Left forelimb (tissue), 1 donor: ENCODE data around the gene MOB2.

Source experiments
- DNase-seq: peaks from one replicate; pipeline ENCODE4 v3.0.0-alpha.2; 2018; ENCODE audit warnings: low spot score

MOB2 gene

DNA sequence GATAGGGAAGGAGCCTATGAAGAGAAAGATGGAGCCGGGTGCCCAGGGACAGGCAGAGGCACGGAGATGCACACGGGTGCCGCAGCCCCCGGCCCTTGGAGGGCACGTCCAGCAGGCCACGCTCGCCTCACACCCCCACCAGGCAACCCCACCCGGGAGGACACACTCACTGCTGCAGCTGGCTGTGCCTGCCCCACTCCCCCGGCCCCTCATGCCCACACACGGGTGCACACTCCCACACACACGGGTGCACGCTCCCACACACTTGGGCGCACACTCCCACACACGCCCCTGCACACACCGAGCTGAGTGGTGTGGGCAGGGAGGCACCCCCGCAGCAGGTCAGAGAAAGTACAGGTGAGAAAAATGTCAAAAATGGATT, 1.1 kb downstream of the MOB2 start:
- DNase-seq: no peak

DNA sequence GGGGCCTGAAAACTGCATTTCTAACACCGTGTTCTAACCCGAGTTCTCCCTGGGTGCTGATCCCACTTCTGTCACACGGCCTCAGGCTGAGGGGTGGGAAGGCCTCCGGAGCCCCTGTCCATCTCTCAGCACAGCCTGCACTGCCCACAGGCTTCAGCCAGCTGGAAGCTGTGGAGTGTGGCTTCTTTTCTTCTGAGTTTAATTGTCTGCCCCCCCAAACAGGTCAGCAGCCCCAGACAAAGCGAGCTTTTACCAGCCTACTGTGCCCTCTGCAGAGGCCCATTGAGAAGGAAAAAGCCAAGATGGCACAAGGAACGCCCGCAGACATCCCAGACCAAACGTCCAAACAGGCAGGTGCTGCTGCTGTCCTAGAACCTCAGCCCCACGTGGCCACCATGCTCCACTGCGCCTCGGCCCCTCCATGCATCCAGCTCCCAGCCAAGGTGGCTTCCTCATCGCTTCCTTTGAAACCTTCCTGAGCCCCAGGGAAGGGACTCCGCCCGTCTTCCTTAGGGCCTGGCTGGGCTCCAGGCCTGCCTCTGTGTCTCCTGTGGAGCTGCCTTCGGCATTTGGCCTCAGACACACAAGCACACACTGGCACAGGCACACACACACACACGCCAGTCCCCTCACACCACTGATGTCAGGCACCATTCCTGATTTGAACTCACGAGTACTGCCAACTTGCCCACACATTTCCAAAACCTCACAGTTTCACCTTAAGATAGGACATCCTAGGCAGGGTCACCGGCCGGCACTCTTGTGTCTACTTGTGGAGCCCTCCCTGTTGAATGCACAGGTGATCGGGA, 1.7 kb downstream of the MOB2 start:
- DNase-seq: no peak

DNA sequence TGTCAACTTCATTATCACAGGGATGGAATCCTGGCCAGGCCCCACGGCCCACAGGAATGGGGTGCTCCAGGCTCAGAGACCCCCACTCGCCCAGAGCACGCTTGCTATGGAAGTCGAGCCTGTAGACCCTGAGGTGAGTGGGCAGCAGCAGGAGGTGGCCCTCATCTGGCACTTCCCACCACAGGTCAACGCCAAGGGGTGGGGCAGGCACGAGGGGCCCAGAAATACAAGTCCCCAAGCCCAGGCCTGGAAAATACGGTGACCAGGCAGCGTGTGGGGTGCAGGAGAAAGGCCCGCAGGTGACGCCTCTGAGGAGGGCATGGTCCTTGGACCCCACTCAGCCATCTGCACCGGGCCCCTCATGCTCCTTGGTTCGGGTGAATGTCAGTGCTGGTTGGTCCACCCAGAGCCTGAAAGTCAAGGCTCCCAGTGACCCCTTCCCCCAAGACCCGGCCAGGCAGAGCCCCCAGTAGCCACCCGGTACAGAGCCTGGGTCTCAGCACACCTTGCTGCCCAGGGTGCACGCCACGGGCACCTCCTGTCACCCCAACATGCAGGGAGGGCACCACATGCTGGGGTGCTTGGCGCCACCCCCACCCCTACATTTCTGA, 2.4 kb downstream of the MOB2 start:
- no peak for DNase-seq

DNA sequence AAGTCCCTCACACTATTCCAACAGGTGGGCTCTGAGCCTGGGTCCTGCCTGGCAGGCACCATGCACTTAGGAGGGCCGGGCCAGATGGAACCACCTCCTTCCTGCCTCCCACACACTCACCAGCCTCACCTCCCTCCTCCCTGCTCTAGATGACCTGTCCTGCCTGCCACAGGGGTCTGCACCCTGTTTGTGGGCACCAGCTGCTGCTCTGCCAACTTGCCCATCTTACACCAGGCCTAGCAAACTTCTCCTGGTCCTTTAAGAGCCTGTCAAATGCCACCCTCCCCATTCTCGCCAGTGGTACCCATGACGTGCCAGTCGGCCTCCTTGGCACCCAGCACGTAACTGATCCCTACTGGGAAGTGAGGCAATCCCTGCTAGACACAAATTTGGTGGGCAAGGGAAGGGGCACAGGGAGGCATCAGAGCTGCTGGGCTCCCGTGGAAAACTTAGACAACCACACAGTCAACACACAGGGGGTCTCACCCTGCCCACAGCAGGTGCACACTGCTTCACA, 3.1 kb downstream of the MOB2 start:
- no peak for DNase-seq

DNA sequence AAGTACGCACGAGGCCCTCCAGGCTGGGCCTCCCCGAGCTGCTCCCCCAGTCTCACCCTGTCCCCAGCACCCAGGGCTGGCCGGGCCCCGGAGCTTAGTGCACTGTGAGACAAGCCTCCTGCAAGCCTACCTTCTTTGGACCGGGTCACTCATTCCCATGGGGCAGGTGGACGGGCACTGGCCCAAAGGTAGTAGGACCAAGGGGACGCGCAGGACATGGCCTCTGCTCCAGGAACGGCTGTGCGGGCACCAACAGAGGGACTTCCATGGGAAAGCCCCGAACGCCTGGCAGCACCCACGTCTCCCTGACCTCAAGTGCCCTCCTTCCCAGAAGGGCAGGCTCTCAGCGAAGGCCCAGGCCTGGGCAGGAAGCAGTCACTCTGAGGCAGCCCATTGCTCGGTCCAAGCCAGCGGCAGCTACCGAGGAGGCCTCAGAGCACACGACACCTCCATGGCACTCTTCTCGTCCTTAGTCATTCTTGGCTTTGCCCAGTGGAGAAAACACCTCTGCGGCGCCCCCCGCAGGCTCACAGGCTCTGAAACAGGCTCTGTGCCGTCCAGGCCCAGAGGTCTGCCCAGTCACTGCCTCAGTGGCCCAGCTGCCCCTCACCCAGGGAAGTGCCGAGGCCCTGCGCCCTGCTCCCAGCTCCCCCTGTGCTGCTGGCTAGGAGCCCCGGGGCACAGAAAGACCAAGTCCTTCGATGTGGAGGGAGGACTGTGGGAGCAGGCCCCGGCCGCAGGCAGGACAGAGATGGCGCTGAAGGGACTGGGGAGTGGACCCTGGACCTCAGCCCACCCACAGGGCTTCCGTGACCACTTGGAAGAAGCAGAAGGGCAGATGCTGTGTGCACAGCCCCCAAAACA, 3.8 kb downstream of the MOB2 start:
- no peak for DNase-seq

DNA sequence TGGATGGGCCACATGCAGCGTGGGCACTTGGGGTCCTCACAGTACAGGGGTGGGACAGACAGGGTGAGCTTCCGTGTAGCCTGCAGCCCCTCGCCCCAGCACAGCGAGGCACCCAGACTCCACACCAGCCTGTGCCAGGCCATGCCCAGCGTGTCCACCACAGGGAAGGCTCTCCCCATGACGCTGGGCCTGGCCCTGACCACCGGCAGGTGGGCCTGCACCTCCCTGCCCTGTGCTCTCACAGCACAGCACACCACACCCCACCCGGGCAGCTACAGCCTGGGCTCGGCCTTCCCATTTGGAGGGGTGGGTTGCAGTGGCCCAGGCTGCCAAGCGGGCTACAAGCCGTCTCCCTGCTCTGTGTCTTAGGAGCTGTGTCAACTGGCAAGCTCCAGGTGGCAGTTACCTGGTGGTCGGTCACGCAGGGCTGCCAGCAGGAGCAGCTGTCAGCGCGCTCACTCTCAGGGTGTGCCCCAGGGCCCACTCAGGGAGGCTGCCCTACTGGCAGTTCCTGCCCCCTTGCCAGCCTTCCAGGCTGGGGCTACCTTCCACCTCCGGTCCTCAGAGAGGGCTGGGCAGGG, 4.6 kb downstream of the MOB2 start:
- DNase-seq: no peak

DNA sequence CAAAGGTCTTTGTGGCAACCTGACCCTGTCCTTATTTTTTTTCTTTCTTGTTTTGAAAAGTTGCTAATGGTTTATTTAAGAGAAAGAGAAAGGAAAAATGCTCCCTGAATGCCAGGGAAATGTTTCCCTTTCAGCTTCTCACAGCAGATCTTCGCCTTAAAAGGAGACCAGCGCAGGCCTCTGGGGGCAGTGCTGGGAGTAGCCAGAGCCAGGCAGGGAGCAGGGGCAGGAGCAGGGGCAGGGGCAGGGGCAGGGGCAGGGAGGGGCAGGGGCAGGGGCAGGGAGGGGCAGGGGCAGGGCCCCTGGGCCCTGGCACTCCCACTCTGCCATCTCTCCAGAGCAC, 5.1 kb downstream of the MOB2 start:
- no peak for DNase-seq

DNA sequence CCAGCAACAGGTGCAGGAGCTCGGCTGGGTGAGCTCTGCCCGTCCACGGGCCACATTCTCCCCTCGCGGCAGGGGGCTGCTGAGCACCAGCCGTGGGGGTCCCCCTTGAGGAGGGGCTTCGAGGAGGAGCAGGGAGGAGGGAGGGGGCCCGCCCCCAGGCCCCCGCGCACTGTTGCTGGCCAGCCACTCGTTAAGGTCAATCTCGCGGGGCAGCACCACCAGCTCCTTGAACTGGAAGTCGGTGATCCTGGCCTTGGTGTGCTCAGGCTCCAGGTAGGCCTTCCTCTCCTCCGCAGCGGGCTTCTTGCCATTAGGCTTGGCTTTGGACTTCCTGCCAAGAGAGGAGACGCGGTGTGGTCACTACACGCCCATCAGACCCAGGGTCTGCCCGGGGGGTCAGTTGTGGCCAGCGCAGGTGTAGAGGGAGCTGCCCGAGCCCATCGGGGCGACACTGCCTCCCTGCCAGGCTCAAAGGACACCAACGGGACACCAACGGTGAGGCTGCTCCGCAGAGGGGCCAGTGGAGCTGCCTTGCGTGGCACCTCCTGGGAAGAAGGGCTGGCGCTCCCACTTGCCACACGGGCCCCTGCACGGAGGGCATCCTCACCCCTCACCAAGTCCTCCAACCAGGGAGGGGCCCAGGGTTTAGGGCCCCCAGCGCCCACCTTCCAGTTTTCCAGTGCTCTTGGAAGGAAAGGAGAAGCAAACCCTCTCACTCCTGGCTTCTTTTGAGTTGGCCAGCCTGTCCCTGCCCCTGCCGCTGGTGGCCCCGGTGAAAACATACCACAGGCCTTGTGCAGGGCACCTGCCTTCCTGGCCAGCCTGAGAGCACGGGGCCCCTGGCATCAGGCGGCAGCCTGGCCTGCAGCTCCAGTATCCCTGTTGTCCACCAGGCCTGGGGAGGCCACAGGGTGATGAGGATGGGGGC, 5.8 kb downstream of the MOB2 start:
- DNase-seq: no peak

DNA sequence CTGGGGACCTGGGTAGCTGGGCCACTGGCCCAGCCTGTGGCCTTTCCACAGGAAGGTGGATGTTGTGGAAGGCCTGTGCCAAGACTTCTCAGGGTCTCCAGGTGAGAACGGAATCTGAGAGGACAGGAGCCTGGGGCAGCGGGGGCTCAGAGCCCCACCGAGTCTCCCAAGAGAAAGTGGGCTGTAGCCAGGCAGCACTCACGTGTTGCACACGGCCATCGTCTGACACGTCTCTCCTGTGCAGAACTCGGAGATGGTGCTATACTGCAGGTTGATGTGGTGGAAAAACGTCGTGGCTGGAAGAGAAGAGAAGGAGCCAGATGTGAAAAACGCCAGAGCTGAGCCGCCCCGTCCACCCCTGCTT, 6.4 kb downstream of the MOB2 start:
- DNase-seq: no peak

DNA sequence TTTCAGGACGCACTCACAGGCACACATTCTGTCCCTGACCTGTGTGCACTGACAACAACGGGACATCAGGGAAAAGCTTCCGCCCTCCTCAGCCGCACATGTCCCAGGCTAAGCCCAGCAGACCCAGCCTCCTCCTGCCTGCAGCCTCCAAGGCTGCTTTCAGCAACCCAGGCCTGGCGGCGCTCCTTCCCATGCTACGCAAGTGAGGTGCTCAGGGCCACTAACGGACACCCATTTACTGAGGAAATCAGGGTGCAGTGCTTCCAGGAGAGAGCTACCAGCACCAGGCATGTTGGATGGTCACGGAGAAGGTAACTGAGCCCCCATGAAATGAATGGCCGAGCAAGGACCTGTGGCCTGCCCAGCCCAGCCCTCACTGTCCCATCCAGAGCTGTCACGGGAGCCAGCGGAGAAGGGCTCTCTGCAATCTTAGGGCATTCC, 6.9 kb downstream of the MOB2 start:
- no peak for DNase-seq

DNA sequence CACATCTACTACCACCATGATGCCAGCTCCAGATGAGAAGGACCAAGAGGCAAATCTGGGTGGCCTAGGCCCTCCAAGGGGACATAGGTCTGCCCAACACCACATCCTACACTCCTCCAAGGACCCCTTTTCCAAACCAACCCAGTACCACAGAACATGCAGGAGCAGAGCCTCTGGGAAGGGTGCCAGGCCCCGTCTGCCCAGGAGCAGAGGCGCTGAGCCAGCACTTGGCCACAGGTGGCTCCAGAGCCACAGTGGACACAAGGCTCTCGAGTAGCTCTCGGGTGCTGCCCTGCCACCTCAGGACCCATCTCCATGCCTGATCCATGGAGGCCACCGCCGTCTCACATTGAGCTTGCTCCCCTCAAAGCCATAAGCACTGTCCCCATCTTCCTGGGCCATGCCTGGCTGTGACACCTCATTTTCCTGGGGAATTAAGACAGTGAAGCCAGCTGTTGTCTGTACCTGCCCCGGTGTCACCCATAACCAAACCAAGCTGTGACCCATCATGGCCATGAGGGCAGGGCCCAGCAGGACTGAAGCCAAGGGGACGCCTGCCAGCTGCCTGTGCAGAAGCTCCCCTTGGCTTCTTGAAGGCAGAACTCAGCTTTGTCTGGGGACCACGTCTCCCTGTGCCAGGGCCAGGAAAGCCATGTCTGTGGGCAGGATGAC, 7.4 kb downstream of the MOB2 start:
- DNase-seq: no peak

DNA sequence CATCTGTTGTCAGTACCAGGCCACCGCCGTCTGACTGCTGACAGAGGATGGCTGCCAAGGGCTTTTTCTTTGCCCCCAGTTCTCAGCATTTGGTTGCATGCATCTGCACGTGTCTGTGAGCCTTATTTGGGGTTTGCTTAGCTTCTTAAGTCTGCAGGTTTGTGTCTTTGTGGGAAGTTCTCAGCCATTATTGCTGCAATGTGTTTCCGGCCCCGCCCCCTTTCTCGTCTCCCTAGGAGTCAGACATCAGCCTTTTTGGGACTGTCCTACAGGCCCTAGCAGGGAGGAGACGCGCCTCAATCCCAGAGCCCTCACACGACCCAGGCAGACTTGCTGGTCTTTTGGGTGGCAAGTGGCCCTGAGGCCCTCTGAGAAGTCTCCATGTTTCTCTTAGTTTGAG, 8.0 kb downstream of the MOB2 start:
- no peak for DNase-seq

DNA sequence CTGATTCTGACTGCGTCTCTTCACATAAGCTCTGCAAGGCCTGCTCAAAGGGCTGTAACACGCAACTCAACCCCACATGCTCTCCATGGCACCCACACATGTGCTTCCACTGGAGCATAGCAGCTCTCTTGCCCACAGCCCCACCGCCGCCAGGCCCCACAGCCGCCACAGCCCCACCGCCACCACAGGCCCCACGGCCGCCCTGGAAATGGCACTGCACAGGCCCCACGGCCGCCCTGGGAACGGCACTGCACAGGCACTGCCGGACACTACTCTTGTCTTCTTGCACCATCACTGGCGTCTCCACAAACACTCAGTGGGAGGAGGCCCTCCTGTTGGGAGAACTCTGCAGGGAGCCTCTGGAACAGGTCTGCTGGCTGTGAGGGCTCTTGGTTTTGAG, 8.6 kb downstream of the MOB2 start:
- no peak for DNase-seq

DNA sequence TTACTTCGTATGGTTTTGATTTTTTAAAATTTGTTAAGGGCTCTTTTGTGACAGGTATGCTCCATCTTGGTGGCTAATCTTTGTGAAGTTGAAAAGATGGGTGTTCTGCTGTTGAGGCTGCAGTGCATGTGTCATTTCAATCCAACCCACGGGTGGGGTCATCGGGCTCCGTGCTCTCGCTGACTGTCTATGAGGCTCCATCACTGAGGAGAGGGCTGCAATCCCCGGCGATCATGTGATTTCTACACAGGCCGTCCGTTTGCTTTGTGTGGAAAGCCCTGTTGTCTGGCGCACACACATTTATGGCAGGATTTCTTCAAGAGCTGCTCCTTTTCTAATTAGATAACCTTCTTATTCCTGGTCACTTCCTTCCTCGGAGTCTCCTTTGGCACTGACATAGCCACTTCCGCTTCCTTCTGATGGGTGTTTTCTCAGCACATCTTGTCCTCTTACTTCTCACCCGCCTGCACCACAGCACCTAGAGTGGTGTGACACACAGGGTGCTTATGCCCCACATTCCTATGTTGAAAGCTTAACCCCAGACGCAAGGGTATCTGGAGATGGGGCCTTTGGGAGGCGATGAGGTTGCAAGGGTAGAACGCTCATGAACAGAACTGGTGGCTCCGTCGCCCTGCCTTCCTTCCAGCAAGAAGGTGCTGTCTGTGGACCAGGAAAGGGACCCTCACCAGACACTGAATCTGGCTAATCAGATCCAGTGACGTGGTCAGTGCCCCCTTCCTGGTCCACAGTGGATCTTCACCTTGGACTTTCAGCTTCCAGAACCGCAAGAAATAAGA, 9.4 kb downstream of the MOB2 start:
- DNase-seq: no peak

DNA sequence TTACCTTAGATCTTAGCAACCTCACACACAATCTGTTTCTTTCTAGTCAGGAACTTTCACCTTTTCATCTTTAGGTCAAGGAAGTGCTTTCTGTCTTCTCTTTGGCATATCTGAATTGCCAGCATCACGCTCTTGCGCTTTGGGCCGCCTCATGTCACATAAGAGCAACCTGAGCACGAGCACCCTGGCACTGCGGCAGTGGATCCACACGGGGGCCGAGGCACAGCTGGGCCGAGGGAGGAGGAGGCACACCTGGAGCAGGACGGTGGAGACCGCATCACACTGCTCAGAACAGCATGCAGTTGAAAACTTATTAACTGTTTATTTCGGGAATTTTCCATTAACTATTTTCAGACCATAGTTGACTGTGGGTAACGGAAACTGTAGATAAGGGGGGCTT, 10.7 kb downstream of the MOB2 start:
- no peak for DNase-seq

DNA sequence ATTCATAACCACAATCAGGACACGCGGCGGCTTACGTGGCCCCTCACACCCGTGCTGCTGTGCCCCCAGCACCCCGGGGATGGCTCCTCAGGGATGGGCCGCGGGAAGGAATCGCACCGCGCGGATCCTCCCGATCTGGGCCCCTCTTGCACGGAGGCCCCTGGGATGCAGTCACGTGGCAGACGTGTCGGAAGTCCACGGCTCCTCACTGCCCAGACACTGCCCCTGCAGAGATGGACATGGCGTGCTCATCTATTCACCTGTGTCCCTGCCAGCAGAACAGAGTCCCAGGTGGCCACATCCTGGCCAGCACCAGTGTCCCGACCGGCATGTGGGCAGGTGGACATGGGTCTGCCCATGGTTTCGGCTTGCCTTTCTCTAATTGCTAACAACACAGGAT, 12.8 kb downstream of the MOB2 start:
- DNase-seq: no peak

DNA sequence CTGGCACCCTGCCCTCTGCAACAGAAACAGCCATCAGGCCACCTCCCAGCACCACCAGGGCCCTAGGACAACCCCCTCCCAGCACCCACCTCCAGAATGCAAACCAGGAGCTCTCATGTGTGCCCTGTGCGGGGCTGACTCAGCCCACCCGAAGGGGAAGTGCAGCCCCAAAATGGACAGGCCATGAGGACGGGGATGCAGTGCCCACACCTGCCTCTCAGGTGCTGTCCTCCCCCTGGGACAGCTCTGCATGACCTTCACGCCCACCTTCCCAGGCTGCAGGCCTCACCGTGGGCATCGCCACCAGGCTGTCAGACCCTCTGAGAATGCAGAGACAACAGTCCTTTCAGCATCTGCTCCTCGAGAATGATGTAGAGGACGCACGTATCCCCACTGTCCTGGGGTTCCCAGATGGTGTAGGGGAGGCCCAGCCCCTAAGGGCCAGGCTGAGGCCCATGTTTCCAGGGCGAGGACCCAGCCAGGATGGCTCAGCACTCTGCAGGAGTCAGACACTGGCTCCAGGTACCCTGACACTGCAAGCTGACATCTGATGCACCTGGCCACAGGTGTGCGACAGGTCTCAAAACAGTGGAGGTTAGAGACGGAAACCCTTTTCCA, 13.5 kb downstream of the MOB2 start:
- no peak for DNase-seq

DNA sequence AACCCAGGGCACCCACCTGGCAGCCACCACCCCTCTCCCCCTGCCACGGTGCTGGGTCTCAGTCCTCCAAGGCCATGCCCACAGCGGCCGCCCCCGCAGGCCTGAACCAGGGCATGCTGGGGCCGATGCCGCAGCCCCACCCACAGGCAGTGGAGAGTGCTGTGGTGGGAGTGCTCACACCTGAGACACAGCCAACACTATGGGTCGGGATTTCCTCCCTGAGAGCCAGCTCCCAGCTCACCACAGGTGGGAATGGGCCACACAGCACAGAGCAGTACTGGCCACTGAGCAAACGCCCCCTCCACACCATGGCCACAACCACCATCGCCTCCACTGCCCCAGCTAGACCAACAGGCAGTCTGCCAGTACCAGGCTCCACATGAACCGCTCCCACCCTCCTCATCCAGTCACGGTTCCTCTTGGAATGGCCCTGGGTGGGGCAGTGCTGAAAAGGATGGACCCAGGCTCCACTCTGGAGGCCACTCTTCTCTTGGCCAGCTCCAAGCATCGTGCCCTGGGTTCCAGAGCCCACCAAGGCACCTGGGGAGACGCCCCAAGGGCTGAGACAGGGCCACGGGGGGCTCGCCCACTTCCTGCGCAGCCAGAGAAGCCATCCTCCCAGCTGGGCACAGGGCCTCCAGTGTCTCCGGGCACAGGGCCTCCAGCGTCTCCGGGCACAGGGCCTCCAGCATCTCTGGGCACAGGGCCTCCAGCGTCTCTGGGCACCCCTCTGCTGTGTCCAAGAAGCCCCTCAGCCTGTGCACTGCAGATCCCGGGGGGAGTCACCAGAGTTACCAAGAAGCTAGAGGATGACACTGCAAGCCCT, 14.2 kb downstream of the MOB2 start:
- no peak for DNase-seq

DNA sequence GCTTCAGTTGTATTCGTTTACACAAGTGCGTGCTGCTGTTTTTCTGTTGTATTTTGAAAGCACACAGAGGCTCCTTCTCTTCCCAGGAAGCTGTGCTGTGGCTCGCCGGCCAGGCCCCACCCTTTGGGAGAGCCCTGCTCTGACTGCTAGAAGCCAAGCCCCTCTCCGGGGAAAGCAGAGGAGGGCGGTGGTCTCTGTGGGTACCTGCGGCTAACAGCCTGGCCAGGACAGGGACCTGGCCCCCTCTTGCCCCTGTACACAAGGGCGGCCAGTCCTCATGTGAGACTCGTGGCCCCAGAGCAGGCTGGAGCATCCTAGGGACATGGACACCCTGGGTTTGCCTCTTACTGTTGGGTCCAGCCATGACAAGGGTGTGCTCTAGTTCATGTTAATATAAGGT, 14.8 kb downstream of the MOB2 start:
- no peak for DNase-seq
